ENCODE measurements around the gene DNMBP. TPM values are rescaled to one million over a fixed set of nuclear protein-coding genes. Genes with fewer than 3 reads are reported as not detected.

DNMBP gene
- total RNA-seq: 19.7 TPM
- long read RNA-seq, partial matches to known transcripts: 2 of 13 reads
- long read RNA-seq, other reads (novel, unspliced or antisense): 11 of 13 reads

DNA sequence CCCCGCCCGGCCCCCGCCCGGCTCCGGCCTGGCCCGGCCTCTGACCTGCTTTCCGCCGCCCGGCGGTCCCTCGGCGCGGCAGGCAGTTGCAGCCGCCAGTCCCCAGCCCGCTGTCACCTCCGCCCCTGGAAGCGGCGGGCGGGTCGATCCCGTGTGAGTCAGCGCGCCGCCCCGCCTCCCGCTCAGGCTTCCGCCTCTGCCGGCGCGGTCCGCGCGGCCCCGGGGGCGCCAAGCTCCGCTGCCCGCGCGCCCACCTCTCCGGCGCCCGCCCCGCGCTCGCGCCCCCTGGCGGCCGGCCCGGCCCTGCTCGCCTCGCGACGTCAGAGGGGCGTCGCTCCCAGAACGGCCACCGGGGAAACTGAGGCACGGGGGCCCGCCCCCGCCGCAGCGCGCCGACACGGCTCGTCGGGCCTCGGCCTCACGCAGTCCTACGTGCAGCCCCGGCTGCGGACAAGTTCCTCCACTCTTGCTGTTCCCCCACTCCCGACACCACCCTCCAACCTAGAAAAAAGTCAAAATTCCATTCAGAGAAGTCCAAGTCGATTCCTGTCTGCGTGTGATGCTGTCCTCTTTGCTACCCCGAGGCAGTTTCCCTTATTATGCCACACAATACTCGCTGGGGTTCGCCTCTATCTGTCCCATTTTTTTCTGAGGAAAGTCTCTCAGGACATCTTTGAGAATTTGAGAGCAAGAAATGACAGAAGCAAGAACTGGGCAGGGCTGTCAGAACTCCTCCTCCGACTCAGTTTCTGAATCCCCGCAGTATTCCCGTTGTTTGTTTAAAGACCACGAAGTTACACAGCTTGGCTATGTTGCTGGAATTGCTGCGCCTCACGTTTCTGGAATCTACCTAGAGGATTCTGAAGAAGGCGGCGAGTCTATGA lies at the start of gene DNMBP:
Gene DNMBP (minus strand): TSS at position 155 of the 884 bp plus-strand sequence. CDS start 37,823 bp downstream, outside the sequence.
- peak; percentile 95 for DNase-seq (ENCODE audit: low spot score)

GRCh38 chr10:100057948-100058347 lies 48.2 kb upstream of the DNMBP start:
- DNase-seq (ENCODE audit: low spot score): no peak

GRCh38 chr10:100053686-100054460 lies 44.1 kb upstream of the DNMBP start:
- DNase-seq (ENCODE audit: low spot score): no peak

- peak; percentile 95 for DNase-seq (ENCODE audit: low spot score)
Observed at GRCh38 chr10:100046021-100046486, 36.3 kb upstream of the DNMBP start.

DNA sequence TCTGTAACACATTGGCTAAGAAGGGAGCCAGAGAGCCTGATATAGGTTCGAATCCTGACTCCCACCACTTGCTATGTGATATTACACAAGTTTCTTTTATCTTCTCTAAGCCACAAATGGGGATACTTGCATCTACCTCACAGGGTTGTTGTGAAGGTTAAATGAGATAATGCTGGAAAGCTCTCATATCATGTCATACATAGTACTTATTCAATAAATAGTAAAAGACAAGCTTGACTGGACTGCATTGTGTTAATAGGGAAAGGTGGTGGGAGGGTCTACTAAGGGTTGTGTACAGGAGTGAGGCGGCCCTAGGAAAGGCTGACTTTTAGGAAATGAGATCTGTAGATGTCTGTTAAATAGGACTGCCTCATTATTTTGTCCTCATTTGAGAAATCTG lies 35.8 kb upstream of the DNMBP start:
- no peak for DNase-seq (ENCODE audit: low spot score)

- DNase-seq (ENCODE audit: low spot score): no peak
Observed at GRCh38 chr10:100043796-100044195, 34.0 kb upstream of the DNMBP start.

DNA sequence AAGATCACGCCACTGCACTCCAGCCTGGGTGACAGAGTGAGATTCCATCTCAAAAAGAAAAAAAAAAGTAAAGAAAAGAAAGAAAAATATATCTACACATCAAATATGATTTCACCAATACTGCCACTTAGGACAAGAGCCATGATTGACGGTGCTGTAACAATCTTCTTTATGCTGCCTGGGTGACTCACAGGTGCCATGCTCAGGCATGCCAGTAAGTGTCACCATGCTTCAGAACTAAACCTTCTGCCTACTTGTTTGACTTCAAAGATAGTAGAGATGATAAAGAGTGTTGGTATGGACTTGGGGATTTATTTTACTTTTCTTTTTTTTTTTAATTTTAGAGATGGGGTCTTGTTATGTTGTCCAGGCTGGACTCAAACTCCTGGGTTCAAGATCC lies 33.6 kb upstream of the DNMBP start:
- no peak for DNase-seq (ENCODE audit: low spot score)

DNA sequence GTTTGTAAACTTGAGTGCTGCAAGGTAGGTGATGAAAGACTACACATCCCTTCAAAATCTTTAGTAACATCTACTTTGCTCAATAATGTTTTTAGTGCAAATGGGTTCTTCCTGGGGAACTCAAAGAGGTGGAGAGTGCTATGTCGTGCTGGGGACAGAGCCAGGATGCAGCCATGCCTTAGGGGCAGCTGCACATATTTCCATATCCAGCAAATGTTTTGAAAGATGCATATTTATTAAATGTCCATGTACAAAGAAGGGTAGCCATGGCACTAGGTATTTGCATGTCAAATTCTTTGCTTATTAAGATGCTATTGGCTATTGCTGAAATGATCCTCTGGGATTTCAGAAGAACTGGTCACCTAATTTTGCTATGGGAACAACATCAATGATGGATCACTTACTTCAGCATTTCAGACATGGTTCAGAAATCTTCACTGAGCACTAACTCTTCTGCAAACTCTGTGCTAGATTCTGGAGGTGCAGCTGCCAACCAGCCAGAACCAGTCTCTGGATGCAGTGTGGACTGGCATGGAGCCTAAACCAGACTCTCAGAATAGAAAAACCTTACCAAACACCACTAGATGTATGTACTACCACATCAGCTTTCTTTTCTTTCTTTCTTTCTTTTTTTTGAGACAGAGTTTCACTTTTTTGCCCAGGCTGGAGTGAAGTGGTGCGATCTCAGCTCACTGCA lies 31.7 kb upstream of the DNMBP start:
- DNase-seq (ENCODE audit: low spot score): no peak

DNA sequence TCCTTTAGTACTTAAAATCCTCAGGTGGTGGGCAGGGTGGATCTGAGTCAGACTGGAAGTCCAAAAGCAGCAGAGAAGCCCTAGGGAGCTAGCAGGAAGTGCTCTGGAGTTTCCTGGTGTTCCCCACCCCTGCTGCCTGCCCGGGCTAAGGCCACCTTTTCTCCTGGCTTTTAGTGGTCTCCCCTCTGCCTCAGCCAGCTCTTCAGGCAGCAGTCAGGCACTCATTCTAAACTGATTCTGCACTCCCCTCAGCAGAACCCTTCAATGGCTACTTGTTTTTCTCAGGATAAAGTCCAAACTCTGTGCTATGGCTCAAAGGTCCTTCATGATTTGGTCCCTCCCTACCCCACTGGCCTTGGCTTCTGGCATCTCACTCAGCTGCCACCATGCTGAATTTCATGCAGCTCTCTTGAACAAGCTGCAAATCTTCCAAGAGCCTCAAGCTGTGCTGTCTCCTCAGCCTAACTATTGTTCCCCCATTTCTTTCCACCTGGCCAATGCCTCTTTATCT lies 28.9 kb upstream of the DNMBP start:
- no peak for DNase-seq (ENCODE audit: low spot score)

- no peak for DNase-seq (ENCODE audit: low spot score)
Observed at GRCh38 chr10:100037758-100038315, 28.1 kb upstream of the DNMBP start.

GRCh38 chr10:100036850-100037249 lies 27.1 kb upstream of the DNMBP start:
- no peak for DNase-seq (ENCODE audit: low spot score)

DNA sequence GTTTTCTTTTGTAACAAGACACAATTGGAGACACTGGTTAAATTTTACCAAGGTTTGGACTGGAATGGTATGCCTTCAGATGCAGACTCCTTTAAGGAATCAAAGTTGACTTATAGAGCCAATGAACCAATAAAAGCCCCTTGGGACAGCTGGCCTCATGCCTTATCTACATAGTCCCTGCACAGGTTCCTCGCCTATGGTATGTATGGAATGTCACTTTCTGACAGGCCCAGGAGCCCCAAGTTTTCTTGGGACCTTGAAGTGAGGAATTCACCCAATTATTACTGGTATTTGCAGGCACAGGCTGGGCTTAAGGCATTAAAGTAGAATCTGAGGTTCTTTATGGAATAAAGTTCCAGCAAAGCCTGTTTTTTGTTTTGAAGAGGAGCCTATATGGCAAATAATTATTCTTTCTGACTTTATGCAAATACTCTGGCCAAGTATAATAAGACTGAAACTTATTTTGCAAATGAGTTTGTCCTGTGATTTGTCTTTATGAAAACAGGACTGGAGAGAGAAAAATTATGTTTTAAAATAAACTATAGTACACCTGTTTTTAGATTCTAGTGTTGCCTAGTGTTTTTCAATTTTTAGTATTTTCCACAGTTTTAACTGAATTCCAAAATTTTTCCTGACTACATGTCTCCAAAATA lies 24.1 kb upstream of the DNMBP start:
- no peak for DNase-seq (ENCODE audit: low spot score)

- no peak for DNase-seq (ENCODE audit: low spot score)
Observed at GRCh38 chr10:100027416-100027815, 17.7 kb upstream of the DNMBP start.

DNA sequence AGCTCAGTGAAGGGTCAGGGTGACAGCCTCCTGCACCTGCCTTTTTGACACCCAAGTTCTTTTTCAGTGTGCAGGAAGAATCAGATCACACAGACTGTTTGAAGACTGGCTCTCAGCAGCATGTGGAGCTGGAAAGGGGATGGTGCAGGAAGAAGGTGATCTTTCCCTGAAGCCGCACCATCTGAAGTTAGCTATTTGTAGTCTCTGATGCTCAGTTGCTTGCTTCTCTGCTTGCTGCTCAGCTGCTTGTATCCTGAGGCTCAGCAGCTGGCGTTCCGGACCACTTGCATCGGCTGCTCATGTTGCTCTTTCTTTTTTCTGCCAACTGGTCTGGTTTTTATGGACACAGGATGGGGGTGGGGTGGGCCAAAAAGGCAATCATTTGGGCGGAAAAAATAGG lies 15.8 kb upstream of the DNMBP start:
- no peak for DNase-seq (ENCODE audit: low spot score)

GRCh38 chr10:100024748-100025147 lies 15.0 kb upstream of the DNMBP start:
- DNase-seq (ENCODE audit: low spot score): no peak

DNA sequence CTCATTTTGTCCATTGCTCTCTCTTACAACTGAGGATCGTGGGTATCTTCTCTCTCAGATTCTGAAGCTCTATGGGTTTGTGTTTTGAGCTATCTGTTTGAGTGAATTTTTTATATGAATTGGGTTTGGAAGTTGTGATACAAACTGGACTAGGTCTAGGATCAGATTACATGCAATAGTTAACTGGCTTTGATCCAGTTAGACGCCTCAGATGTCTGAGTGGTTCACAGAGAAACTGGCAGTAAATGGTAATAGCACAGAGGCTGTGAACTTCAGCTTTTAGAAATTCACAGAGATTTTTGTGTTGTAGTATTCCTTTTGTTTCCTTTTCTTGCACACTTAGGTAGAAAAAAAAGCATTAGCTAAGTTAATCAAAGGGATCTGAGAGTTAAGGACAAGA lies 12.7 kb upstream of the DNMBP start:
- DNase-seq (ENCODE audit: low spot score): no peak

GRCh38 chr10:100021322-100021721 lies 11.6 kb upstream of the DNMBP start:
- DNase-seq (ENCODE audit: low spot score): no peak

- DNase-seq (ENCODE audit: low spot score): no peak
Observed at GRCh38 chr10:100020886-100021253, 11.1 kb upstream of the DNMBP start.

GRCh38 chr10:100020142-100020885 lies 10.6 kb upstream of the DNMBP start:
- DNase-seq (ENCODE audit: low spot score): no peak

- DNase-seq (ENCODE audit: low spot score): no peak
Observed at GRCh38 chr10:100019787-100020141, 10.0 kb upstream of the DNMBP start.
